NCI-H748 (cell line): ENCODE data around the gene ANXA2.

Experiments
- DNase-seq: peaks from one replicate; lab custom pipeline; 2025; ENCODE audit not compliant: unreplicated experiment; lab: John Stamatoyannopoulos, UW

Gene ANXA2

GRCh38 chr15:60390871-60391501 lies 6.8 kb downstream of the ANXA2 start:
- no peak for DNase-seq

- DNase-seq, result no peak
Observed at GRCh38 chr15:60390231-60390630, 7.6 kb downstream of the ANXA2 start.

GRCh38 chr15:60389261-60390077 lies 8.3 kb downstream of the ANXA2 start:
- no peak for DNase-seq

GRCh38 chr15:60387321-60387720 lies 10.5 kb downstream of the ANXA2 start:
- no peak for DNase-seq

- DNase-seq, result no peak
Observed at GRCh38 chr15:60386615-60387014, 11.2 kb downstream of the ANXA2 start.

- no peak for DNase-seq
Observed at GRCh38 chr15:60385620-60386552, 11.9 kb downstream of the ANXA2 start.

- no peak for DNase-seq
Observed at GRCh38 chr15:60384526-60385126, 13.2 kb downstream of the ANXA2 start.

GRCh38 chr15:60384053-60384452 lies 13.7 kb downstream of the ANXA2 start:
- DNase-seq, result no peak

GRCh38 chr15:60382773-60383674 lies 14.8 kb downstream of the ANXA2 start:
- DNase-seq, result no peak

- DNase-seq, result no peak
Observed at GRCh38 chr15:60381148-60381788, 16.5 kb downstream of the ANXA2 start.

GRCh38 chr15:60379525-60380274 lies 18.1 kb downstream of the ANXA2 start:
- DNase-seq, result no peak

GRCh38 chr15:60379185-60379524 lies 18.6 kb downstream of the ANXA2 start:
- no peak for DNase-seq

- DNase-seq, result no peak
Observed at GRCh38 chr15:60376677-60377095, 21.1 kb downstream of the ANXA2 start.

- DNase-seq, result no peak
Observed at GRCh38 chr15:60375306-60375705, 22.5 kb downstream of the ANXA2 start.

- peak; percentile 42 for DNase-seq
Observed at GRCh38 chr15:60374628-60375081, 23.1 kb downstream of the ANXA2 start.

- no peak for DNase-seq
Observed at GRCh38 chr15:60374209-60374608, 23.6 kb downstream of the ANXA2 start.

GRCh38 chr15:60373745-60374144 lies 24.0 kb downstream of the ANXA2 start:
- no peak for DNase-seq

- no peak for DNase-seq
Observed at GRCh38 chr15:60373327-60373726, 24.5 kb downstream of the ANXA2 start.

- DNase-seq, result no peak
Observed at GRCh38 chr15:60372756-60373155, 25.0 kb downstream of the ANXA2 start.
